MM.1S (cell line): ENCODE data around the gene TRIM3.

Experiments
- DNase-seq: peaks from one replicate; pipeline ENCODE4 v3.0.0-alpha.2; 2015
- H2AFZ ChIP-seq: fragments of 300-600 bp; sonication (generic); 2 replicates; pipeline ENCODE4 v1.6.0; 2016; ENCODE audit warnings: antibody characterized with exemption, low read length
- H3F3A ChIP-seq: fragments of 300-600 bp; sonication (generic); 2 replicates; pipeline ENCODE4 v1.6.1; 2016; ENCODE audit warnings: mild to moderate bottlenecking, antibody characterized with exemption, low read length, moderate library complexity, mixed read lengths; ENCODE audit not compliant: insufficient read depth
- H3K27ac ChIP-seq: fragments of 300-600 bp; sonication (generic); 2 replicates; pipeline ENCODE4 v1.5.1; 2016; ENCODE audit warnings: mild to moderate bottlenecking, low read length
- H3K27me3 ChIP-seq: fragments of 300-600 bp; sonication (generic); replicated peaks from 2 replicates; pipeline ENCODE4 v1.6.0; 2016; ENCODE audit warnings: low read length; ENCODE audit not compliant: insufficient read depth
- H3K36me3 ChIP-seq: fragments of 300-600 bp; sonication (generic); replicated peaks from 2 replicates; pipeline ENCODE4 v1.6.1; 2016; ENCODE audit warnings: mild to moderate bottlenecking, low read length, mixed read lengths; ENCODE audit not compliant: insufficient read depth
- H3K4me1 ChIP-seq: fragments of 300-600 bp; sonication (generic); 2 replicates; pipeline ENCODE4 v1.6.1; 2016; ENCODE audit warnings: low read length, mixed read lengths
- H3K4me2 ChIP-seq: fragments of 300-600 bp; sonication (generic); 2 replicates; pipeline ENCODE4 v1.6.0; 2016; ENCODE audit warnings: low read depth, low read length
- H3K4me3 ChIP-seq: fragments of 300-600 bp; sonication (generic); 2 replicates; pipeline ENCODE4 v1.5.1; 2016; ENCODE audit warnings: low read length, mixed read lengths
- H3K79me2 ChIP-seq: fragments of 300-600 bp; sonication (generic); 2 replicates; pipeline ENCODE4 v1.6.1; 2016; ENCODE audit warnings: mixed run types, low read length, mixed read lengths
- H3K9ac ChIP-seq: fragments of 300-600 bp; sonication (generic); 2 replicates; pipeline ENCODE4 v1.6.1; 2016; ENCODE audit warnings: low read length, mixed read lengths
- H3K9me2 ChIP-seq: fragments of 300-600 bp; sonication (generic); replicated peaks from 2 replicates; pipeline ENCODE4 v1.6.1; 2016; ENCODE audit warnings: mild to moderate bottlenecking, low read length, mixed read lengths; ENCODE audit not compliant: insufficient read depth
- H3K9me3 ChIP-seq: fragments of 300-600 bp; sonication (generic); replicated peaks from 2 replicates; pipeline ENCODE4 v1.6.1; 2016; ENCODE audit warnings: mild to moderate bottlenecking, low read length, mixed read lengths; ENCODE audit not compliant: insufficient read depth
- H4K20me1 ChIP-seq: fragments of 300-600 bp; sonication (generic); 2 replicates; pipeline ENCODE4 v1.6.1; 2016; ENCODE audit warnings: mild to moderate bottlenecking, low read length, moderate library complexity, mixed read lengths; ENCODE audit not compliant: insufficient read depth
- CTCF ChIP-seq: fragments of 300-600 bp; sonication (generic); IDR thresholded peaks from 2 replicates; pipeline ENCODE4 v1.5.1; 2016; ENCODE audit warnings: antibody characterized with exemption, low read length, mixed read lengths
- EZH2 ChIP-seq: fragments of 300-600 bp; sonication (generic); optimal IDR thresholded peaks from 2 replicates; pipeline ENCODE3; 2017; ENCODE audit warnings: low read depth, mild to moderate bottlenecking, antibody characterized with exemption, low read length, mixed read lengths
- EZH2phosphoT487 ChIP-seq: fragments of 300-600 bp; sonication (generic); IDR thresholded peaks from 2 replicates; pipeline ENCODE4 v1.6.1; 2018; ENCODE audit warnings: antibody characterized with exemption, low read length

TRIM3 gene

GRCh38 chr11:6468712-6469495 lies 4.8 kb downstream of the TRIM3 start:
- Histone ChIP-seq H3K79me2 (no peaks in the 10 kb centered on the region), H2AFZ (peak overlapping the region; percentile 36; the same call in 1 of the 2 replicates), H3K9ac (no peak overlapping the region), H3F3A (no peaks in the 10 kb centered on the region), H4K20me1 (no peaks in the 10 kb centered on the region), H3K4me1 (0 out of 2 replicates have a peak, but pooled peaks cover 3% of the 10 kb centered on the region), H3K9me3 (no peaks in the 10 kb centered on the region), H3K27ac (no peak overlapping the region), H3K4me2 (no peak overlapping the region), H3K4me3 (no peak overlapping the region), H3K9me2 (no peaks in the 10 kb centered on the region), H3K36me3 (no peaks in the 10 kb centered on the region), H3K27me3 (no peaks in the 10 kb centered on the region)
- DNase-seq = no peak
- TF ChIP-seq EZH2phosphoT487 = no peak
- TF ChIP-seq CTCF = no peak
- TF ChIP-seq EZH2 = no peak

- H3K9me2 ChIP-seq = no peaks in the 10 kb centered on the region
- no peaks in the 10 kb centered on the region for H3K36me3 ChIP-seq
- no peak overlapping the region for H3K9ac ChIP-seq
- 0 out of 2 replicates have a peak, but pooled peaks cover 5% of the 10 kb centered on the region for H3K4me1 ChIP-seq
- H2AFZ ChIP-seq = no peak overlapping the region
- no peaks in the 10 kb centered on the region for H3K27me3 ChIP-seq
- H3K79me2 ChIP-seq = no peaks in the 10 kb centered on the region
- H3F3A ChIP-seq = no peaks in the 10 kb centered on the region
- H3K4me2 ChIP-seq = no peak overlapping the region
- H3K9me3 ChIP-seq = no peaks in the 10 kb centered on the region
- TF ChIP-seq EZH2 (no peak), CTCF (no peak), EZH2phosphoT487 (no peak)
- H4K20me1 ChIP-seq = no peaks in the 10 kb centered on the region
- no peak overlapping the region for H3K4me3 ChIP-seq
- no peak overlapping the region for H3K27ac ChIP-seq
- no peak for DNase-seq
Observed at GRCh38 chr11:6459099-6459450, 14.7 kb downstream of the TRIM3 start.

GRCh38 chr11:6458352-6459098 lies 15.2 kb downstream of the TRIM3 start:
- H3K9ac ChIP-seq = no peak overlapping the region
- no peak overlapping the region for H2AFZ ChIP-seq
- 0 out of 2 replicates have a peak, but pooled peaks cover 5% of the 10 kb centered on the region for H3K4me1 ChIP-seq
- no peaks in the 10 kb centered on the region for H3K79me2 ChIP-seq
- no peaks in the 10 kb centered on the region for H4K20me1 ChIP-seq
- no peak for DNase-seq
- no peaks in the 10 kb centered on the region for H3K36me3 ChIP-seq
- TF ChIP-seq EZH2 = no peak
- H3K27me3 ChIP-seq = no peaks in the 10 kb centered on the region
- H3F3A ChIP-seq = no peaks in the 10 kb centered on the region
- H3K9me2 ChIP-seq = no peaks in the 10 kb centered on the region
- H3K27ac ChIP-seq = no peak overlapping the region
- no peak overlapping the region for H3K4me2 ChIP-seq
- no peak overlapping the region for H3K4me3 ChIP-seq
- no peaks in the 10 kb centered on the region for H3K9me3 ChIP-seq
